ENCODE results near the gene OR2V1. TPM values are rescaled to one million over a fixed set of nuclear protein-coding genes. Genes with fewer than 3 reads are reported as not detected.

OR2V1 gene
- total RNA-seq, 2 donors from 2014 or later, result not detected

DNA sequence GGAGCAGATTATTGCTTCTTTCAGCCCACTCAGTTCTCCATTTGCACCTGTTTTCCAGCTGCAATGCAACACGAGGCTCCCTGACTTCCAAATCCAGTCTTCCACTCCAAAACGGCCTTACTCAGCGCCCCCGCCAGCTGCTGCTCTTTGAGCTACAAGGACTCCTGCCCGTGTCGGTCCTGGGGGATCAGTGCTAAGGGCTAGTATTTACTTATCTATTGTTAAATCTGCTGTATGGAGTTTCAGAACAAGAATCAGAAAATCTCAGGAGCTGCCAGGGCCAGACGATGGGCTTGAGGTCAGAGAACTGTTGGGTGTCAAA is 44.1 kb downstream of the OR2V1 start:
- Histone ChIP-seq H3K4me1 (ENCODE audit: control insufficient read depth, insufficient read depth, low read length) (no peaks in the 10 kb centered on the region), H3K27me3 (ENCODE audit: control insufficient read depth, insufficient read depth, low read length, poor library complexity, severe bottlenecking) (no peaks in the 10 kb centered on the region), H3K36me3 (ENCODE audit: control insufficient read depth, insufficient read depth, low read length) (no peaks in the 10 kb centered on the region), H3K9ac (ENCODE audit: extremely low read depth, low read length, poor library complexity, severe bottlenecking) (no peak overlapping the region), H3K9me3 (ENCODE audit: control insufficient read depth, low read length) (peaks cover 9% of the 10 kb centered on the region), H3K4me3 (ENCODE audit: low read length) (no peak overlapping the region), H3K27ac (ENCODE audit: low read depth, low read length) (no peak overlapping the region)
- H3K27ac Mint-ChIP-seq, result no peak overlapping the region
- WGBS, 2 experiments (ENCODE audit: insufficient coverage in 1 of 2, insufficient read length in 1 of 2), result 40 to 69% methylated on average over 1 to 7 of the region's 7 CpGs
- H3K27me3 Mint-ChIP-seq (ENCODE audit: insufficient read depth), result peaks cover 49% of the 10 kb centered on the region
- no peaks in the 10 kb centered on the region for H3K36me3 Mint-ChIP-seq (ENCODE audit: low read depth)
- H3K4me3 Mint-ChIP-seq, result no peak overlapping the region
- H3K4me1 Mint-ChIP-seq, result no peaks in the 10 kb centered on the region
- no peak for DNase-seq
- TF ChIP-seq, protein P1, sequence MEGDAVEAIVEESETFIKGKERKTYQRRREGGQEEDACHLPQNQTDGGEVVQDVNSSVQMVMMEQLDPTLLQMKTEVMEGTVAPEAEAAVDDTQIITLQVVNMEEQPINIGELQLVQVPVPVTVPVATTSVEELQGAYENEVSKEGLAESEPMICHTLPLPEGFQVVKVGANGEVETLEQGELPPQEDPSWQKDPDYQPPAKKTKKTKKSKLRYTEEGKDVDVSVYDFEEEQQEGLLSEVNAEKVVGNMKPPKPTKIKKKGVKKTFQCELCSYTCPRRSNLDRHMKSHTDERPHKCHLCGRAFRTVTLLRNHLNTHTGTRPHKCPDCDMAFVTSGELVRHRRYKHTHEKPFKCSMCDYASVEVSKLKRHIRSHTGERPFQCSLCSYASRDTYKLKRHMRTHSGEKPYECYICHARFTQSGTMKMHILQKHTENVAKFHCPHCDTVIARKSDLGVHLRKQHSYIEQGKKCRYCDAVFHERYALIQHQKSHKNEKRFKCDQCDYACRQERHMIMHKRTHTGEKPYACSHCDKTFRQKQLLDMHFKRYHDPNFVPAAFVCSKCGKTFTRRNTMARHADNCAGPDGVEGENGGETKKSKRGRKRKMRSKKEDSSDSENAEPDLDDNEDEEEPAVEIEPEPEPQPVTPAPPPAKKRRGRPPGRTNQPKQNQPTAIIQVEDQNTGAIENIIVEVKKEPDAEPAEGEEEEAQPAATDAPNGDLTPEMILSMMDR (conservative IDR thresholded peaks at IDR 0.05), result no peak
- H3K9me3 Mint-ChIP-seq, result peaks cover 2% of the 10 kb centered on the region

GRCh38 chr5:181086026-181086883 is 44.7 kb downstream of the OR2V1 start:
- H3K4me3 Mint-ChIP-seq, result no peak overlapping the region
- no peak overlapping the region for H3K27ac Mint-ChIP-seq
- H3K9ac ChIP-seq (ENCODE audit: extremely low read depth, low read length, poor library complexity, severe bottlenecking), result no peak overlapping the region
- H3K4me3 ChIP-seq (ENCODE audit: low read length), result no peak overlapping the region
- no peaks in the 10 kb centered on the region for H3K36me3 Mint-ChIP-seq (ENCODE audit: low read depth)
- DNase-seq, result peak; percentile 33
- H3K9me3 Mint-ChIP-seq, result peaks cover 2% of the 10 kb centered on the region
- no peaks in the 10 kb centered on the region for H3K27me3 ChIP-seq (ENCODE audit: control insufficient read depth, insufficient read depth, low read length, poor library complexity, severe bottlenecking)
- H3K36me3 ChIP-seq (ENCODE audit: control insufficient read depth, insufficient read depth, low read length), result no peaks in the 10 kb centered on the region
- H3K9me3 ChIP-seq (ENCODE audit: control insufficient read depth, low read length), result peaks cover 13% of the 10 kb centered on the region
- WGBS, 2 experiments (ENCODE audit: insufficient coverage in 1 of 2, insufficient read length in 1 of 2), result 74 to 75% methylated on average over 10 to 17 of the region's 17 CpGs
- no peaks in the 10 kb centered on the region for H3K4me1 Mint-ChIP-seq
- peaks cover 51% of the 10 kb centered on the region for H3K27me3 Mint-ChIP-seq (ENCODE audit: insufficient read depth)
- no peaks in the 10 kb centered on the region for H3K4me1 ChIP-seq (ENCODE audit: control insufficient read depth, insufficient read depth, low read length)
- H3K27ac ChIP-seq (ENCODE audit: low read depth, low read length), result no peak overlapping the region
- TF ChIP-seq, protein P1 (conservative IDR thresholded peaks at IDR 0.05), result no peak

DNA sequence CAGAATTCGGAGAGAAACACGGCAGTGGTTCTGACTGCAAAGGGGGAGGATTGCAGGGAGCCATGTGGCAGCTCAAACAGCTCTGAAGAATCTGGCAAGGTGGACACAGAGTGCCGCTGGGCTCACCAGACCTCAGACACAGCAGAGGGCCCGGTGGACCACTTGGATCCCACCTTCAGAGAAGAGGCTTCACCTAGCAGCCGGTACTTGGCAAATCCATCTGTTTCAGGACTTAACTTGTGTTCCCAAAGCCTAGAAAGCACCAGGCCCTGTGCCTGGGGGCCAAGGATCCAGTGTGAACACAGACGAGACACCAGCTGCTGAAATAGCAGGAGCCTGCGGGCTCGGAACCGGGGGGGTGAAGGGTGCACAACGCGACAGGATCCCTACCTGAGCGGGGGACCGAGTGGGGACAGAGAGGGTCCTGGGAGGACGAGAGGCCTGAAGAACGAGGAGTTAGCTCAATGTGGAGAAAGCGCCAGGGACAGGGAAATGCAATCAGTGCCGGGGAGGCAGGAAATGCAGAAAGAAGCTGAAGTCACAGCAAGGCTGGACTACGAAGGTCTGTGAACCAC is 46.3 kb downstream of the OR2V1 start:
- Histone ChIP-seq H3K27ac (ENCODE audit: low read depth, low read length) (no peak overlapping the region), H3K36me3 (ENCODE audit: control insufficient read depth, insufficient read depth, low read length) (no peaks in the 10 kb centered on the region), H3K4me1 (ENCODE audit: control insufficient read depth, insufficient read depth, low read length) (no peaks in the 10 kb centered on the region), H3K9ac (ENCODE audit: extremely low read depth, low read length, poor library complexity, severe bottlenecking) (no peak overlapping the region), H3K4me3 (ENCODE audit: low read length) (no peak overlapping the region), H3K27me3 (ENCODE audit: control insufficient read depth, insufficient read depth, low read length, poor library complexity, severe bottlenecking) (no peaks in the 10 kb centered on the region), H3K9me3 (ENCODE audit: control insufficient read depth, low read length) (peaks cover 13% of the 10 kb centered on the region)
- H3K4me3 Mint-ChIP-seq, result no peak overlapping the region
- H3K36me3 Mint-ChIP-seq (ENCODE audit: low read depth), result no peaks in the 10 kb centered on the region
- no peak for DNase-seq
- peaks cover 63% of the 10 kb centered on the region for H3K27me3 Mint-ChIP-seq (ENCODE audit: insufficient read depth)
- no peaks in the 10 kb centered on the region for H3K4me1 Mint-ChIP-seq
- peaks cover 2% of the 10 kb centered on the region for H3K9me3 Mint-ChIP-seq
- TF ChIP-seq, protein P1 (conservative IDR thresholded peaks at IDR 0.05), result no peak
- WGBS, 2 experiments (ENCODE audit: insufficient coverage in 1 of 2, insufficient read length in 1 of 2), result 78 to 92% methylated on average over 14 to 18 of the region's 18 CpGs
- no peak overlapping the region for H3K27ac Mint-ChIP-seq

Measured in endodermal cell (in vitro differentiated cells).